K562 (cell line): ENCODE data around the gene LYRM1.

Source experiments
- HMGXB4 ChIP-seq: sonication (generic); formaldehyde crosslinking; IDR thresholded peaks from 2 replicates; pipeline ENCODE4 v1.8.1; 2023; ENCODE audit warnings: mild to moderate bottlenecking, missing genetic modification reagents
- SP1 ChIP-seq: sonication (generic); formaldehyde crosslinking; IDR thresholded peaks from 2 replicates; pipeline ENCODE4 v1.8.1; 2022; ENCODE audit warnings: mild to moderate bottlenecking, missing genetic modification reagents
- TBP ChIP-seq: optimal IDR thresholded peaks from 2 replicates; pipeline ENCODE3; 2011; ENCODE audit warnings: low read depth, low read length, improper control_type of control experiment
- ZBTB7A ChIP-seq: IDR thresholded peaks from 2 replicates; pipeline ENCODE4 v1.6.1; 2011; ENCODE audit warnings: low read depth, mild to moderate bottlenecking, low read length, moderate library complexity, borderline replicate concordance; ENCODE audit not compliant: control insufficient read depth
- ZNF12 ChIP-seq: sonication (generic); formaldehyde crosslinking; IDR thresholded peaks from 2 replicates; pipeline ENCODE4 v1.4.0; 2020; ENCODE audit warnings: mild to moderate bottlenecking, missing genetic modification reagents
- ZNF431 ChIP-seq: sonication (generic); formaldehyde crosslinking; IDR thresholded peaks from 2 replicates; pipeline ENCODE4 v1.8.0; 2022; ENCODE audit warnings: mild to moderate bottlenecking, missing genetic modification reagents
- ZNF436 ChIP-seq: fragments of 250-450, 450-650 bp; sonication (Bioruptor Pico); formaldehyde crosslinking; IDR thresholded peaks from 2 replicates; pipeline ENCODE4 v1.7.0; 2020; ENCODE audit warnings: mild to moderate bottlenecking
- TF ChIP-seq, protein P1 (sequence below), 3 experiments: IDR thresholded peaks in 2 of 3; conservative IDR thresholded peaks in 1 of 3; 2 replicates each; pipeline ENCODE4 v1.5.1; 2011 to 2012; ENCODE audit warnings: low read length in 3 of 3, mild to moderate bottlenecking in 3 of 3, control low read depth in 2 of 3, improper control_type of control experiment in 1 of 3, inconsistent platforms in 1 of 3, low read depth in 1 of 3, mixed read lengths in 1 of 3, moderate library complexity in 1 of 3; ENCODE audit not compliant: insufficient read depth in 2 of 3
- TF ChIP-seq, protein P2 (sequence below): fragments of 250-450 bp; sonication (Bioruptor Pico); IDR thresholded peaks from 2 replicates; pipeline ENCODE4 v1.9.0; 2021; ENCODE audit warnings: mild to moderate bottlenecking

- TF ChIP-seq ZNF436 (CRISPR knock-in tag) (no peak), TBP (no peak), ZNF431 (CRISPR knock-in tag) (no peak), HMGXB4 (CRISPR knock-in tag) (no peak), SP1 (CRISPR knock-in tag) (no peak), ZBTB7A (no peak), ZNF12 (CRISPR knock-in tag) (no peak)
- TF ChIP-seq, protein P1, sequence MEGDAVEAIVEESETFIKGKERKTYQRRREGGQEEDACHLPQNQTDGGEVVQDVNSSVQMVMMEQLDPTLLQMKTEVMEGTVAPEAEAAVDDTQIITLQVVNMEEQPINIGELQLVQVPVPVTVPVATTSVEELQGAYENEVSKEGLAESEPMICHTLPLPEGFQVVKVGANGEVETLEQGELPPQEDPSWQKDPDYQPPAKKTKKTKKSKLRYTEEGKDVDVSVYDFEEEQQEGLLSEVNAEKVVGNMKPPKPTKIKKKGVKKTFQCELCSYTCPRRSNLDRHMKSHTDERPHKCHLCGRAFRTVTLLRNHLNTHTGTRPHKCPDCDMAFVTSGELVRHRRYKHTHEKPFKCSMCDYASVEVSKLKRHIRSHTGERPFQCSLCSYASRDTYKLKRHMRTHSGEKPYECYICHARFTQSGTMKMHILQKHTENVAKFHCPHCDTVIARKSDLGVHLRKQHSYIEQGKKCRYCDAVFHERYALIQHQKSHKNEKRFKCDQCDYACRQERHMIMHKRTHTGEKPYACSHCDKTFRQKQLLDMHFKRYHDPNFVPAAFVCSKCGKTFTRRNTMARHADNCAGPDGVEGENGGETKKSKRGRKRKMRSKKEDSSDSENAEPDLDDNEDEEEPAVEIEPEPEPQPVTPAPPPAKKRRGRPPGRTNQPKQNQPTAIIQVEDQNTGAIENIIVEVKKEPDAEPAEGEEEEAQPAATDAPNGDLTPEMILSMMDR (IDR thresholded peaks at IDR 0.05 in 2 of 3, conservative IDR thresholded peaks at IDR 0.05 in 1 of 3; ENCODE audit: insufficient read depth in 2 of 3, low read depth in 1 of 3, low read length in 3 of 3), result no peak
- TF ChIP-seq, protein P2, sequence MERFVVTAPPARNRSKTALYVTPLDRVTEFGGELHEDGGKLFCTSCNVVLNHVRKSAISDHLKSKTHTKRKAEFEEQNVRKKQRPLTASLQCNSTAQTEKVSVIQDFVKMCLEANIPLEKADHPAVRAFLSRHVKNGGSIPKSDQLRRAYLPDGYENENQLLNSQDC, result no peak
Observed at GRCh38 chr16:20880867-20881502, 19.6 kb upstream of the LYRM1 start.
